Lower lobe of right lung (tissue), 2 donors: ENCODE measurements around the gene FANCD2. TPM values are rescaled to one million over a fixed set of nuclear protein-coding genes. Genes with fewer than 3 reads are reported as not detected.

Experiments used
- ATAC-seq, 2 donors: fragments of 200-7000 bp; cut with Tn5 transposase; one replicate each; pipeline ENCODE4 v1.9.1; 2020 to 2022; ENCODE audit warnings: mild to moderate bottlenecking in 2 of 2, moderate library complexity in 2 of 2
- DNase-seq: peaks from one replicate; pipeline ENCODE4 v3.0.0-alpha.2; 2020
- H3K27ac ChIP-seq: fragments of 200-600 bp; one replicate; pipeline ENCODE4 v1.8.0; 2022
- H3K27me3 ChIP-seq: fragments of 200-600 bp; one replicate; pipeline ENCODE4 v1.8.0; 2022; ENCODE audit warnings: low read depth
- H3K36me3 ChIP-seq: fragments of 200-600 bp; one replicate; pipeline ENCODE4 v1.8.0; 2022; ENCODE audit warnings: mild to moderate bottlenecking
- H3K4me1 ChIP-seq: fragments of 200-600 bp; one replicate; pipeline ENCODE4 v1.8.0; 2022
- H3K4me3 ChIP-seq: fragments of 200-600 bp; one replicate; pipeline ENCODE4 v1.8.0; 2022; ENCODE audit warnings: mild to moderate bottlenecking
- H3K9me3 ChIP-seq: fragments of 200-600 bp; one replicate; pipeline ENCODE4 v1.8.0; 2022
- CTCF ChIP-seq: fragments of 200-600 bp; IDR thresholded peaks from one replicate; pipeline ENCODE4 v1.8.0; 2022; ENCODE audit warnings: antibody characterized with exemption, mild to moderate bottlenecking
- intact Hi-C: fragments of 100-400 bp; cut with DNase I; formaldehyde crosslinking; loops from one replicate; pipeline ENCODE4 v1.11.0; 2022
- total RNA-seq: library from RNA; stranded (reverse); fragmentation: NEBNext Ultra II Directional; extraction: Animal tissue kit (Norgen Biotek cat#: 25700); gene quantifications from one replicate; pipeline ENCODE4 v1.2.1, GENCODE V29; 2021
- donor health status: DM: no; HTN: yes; CAD: no; lungs with severe emphysema.

The FANCD2 gene
- total RNA-seq, 1 donor from 2014 or later, result 6.1 TPM

DNA sequence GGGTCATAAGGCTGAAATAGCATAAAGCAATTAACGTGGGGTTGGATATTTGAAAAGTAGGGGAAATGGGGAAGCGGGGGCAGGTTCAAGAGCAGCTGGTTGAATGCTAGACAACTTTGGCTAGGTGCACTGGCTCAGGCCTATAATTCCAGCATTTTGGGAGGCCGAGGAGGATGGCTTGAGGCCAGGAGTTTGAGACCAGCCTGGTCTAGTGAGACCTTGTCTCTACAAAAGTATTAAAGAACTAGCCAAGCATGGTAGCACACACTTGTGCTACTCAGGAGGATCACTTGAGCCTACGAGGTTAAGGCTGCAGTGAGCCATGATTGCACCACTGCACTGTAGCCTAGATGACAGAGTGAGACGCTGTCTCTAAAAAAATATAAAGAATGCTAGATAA is 6.9 kb upstream of the FANCD2 start:
- peaks cover 63% of the 10 kb centered on the region for H3K36me3 ChIP-seq
- H3K9me3 ChIP-seq, result no peaks in the 10 kb centered on the region
- no peaks in the 10 kb centered on the region for H3K27me3 ChIP-seq
- H3K27ac ChIP-seq, result no peak overlapping the region
- DNase-seq (no peak), ATAC-seq (no peak)
- intact Hi-C loops, result no loop called here
- H3K4me1 ChIP-seq, result peaks cover 23% of the 10 kb centered on the region
- no peak for TF ChIP-seq CTCF
- H3K4me3 ChIP-seq, result no peak overlapping the region

DNA sequence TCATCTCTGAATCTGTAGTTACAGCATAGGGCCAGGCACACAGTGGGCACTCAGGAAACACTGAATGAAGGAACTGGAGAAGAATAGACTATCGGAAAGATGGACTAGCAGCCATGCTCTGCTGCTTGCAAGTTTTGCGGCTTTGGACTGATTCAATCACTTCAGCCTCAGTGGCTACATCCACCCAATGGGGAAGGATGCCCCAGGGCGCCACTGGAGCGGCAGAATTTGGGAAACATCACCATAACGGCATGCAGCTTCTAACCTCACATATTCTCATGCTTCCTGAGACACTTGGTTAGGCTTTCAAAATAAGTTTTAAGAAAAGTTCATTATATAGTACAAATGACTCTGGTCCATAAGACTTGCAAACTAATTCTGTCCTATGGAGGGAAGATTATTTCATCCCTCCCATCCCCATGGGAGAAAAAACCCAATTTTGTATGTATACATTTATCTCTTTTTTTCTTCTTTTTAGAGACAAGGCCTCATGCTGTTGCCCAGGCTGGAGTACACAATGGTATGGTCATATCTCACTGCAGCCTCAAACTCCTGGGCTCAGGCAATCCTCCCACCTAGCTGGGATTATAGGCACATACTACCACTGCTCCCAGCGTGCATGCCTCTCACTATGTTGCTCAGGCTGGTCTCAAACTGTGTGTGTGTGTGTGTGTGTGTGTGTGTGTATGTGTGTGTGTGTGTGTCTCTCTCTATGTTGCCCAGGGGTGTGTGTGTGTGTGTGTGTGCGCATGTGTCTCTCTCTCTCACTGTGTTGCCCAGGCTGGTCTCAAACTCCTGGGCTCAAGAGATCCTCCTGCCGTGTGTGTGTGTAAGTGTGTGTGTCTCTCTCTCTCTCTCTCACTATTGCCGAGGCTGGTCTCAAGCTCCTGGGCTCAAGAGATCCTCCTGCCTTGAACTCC is 4.1 kb upstream of the FANCD2 start:
- Histone ChIP-seq H3K36me3 (peaks cover 63% of the 10 kb centered on the region), H3K9me3 (no peaks in the 10 kb centered on the region), H3K4me1 (peaks cover 24% of the 10 kb centered on the region), H3K4me3 (no peak overlapping the region), H3K27me3 (no peaks in the 10 kb centered on the region), H3K27ac (no peak overlapping the region)
- DNase-seq (no peak), ATAC-seq (no peak)
- intact Hi-C loops, result no loop called here
- TF ChIP-seq CTCF, result no peak

- Histone ChIP-seq H3K4me1 (peaks cover 26% of the 10 kb centered on the region), H3K9me3 (no peaks in the 10 kb centered on the region), H3K36me3 (peaks cover 48% of the 10 kb centered on the region), H3K27ac (no peak overlapping the region), H3K4me3 (no peak overlapping the region), H3K27me3 (no peaks in the 10 kb centered on the region)
- no peak for TF ChIP-seq CTCF
- ATAC-seq (no peak), DNase-seq (no peak)
- intact Hi-C loops, result no loop called here
Measured at GRCh38 chr3:10023587-10024310, 2.5 kb upstream of the FANCD2 start.

DNA sequence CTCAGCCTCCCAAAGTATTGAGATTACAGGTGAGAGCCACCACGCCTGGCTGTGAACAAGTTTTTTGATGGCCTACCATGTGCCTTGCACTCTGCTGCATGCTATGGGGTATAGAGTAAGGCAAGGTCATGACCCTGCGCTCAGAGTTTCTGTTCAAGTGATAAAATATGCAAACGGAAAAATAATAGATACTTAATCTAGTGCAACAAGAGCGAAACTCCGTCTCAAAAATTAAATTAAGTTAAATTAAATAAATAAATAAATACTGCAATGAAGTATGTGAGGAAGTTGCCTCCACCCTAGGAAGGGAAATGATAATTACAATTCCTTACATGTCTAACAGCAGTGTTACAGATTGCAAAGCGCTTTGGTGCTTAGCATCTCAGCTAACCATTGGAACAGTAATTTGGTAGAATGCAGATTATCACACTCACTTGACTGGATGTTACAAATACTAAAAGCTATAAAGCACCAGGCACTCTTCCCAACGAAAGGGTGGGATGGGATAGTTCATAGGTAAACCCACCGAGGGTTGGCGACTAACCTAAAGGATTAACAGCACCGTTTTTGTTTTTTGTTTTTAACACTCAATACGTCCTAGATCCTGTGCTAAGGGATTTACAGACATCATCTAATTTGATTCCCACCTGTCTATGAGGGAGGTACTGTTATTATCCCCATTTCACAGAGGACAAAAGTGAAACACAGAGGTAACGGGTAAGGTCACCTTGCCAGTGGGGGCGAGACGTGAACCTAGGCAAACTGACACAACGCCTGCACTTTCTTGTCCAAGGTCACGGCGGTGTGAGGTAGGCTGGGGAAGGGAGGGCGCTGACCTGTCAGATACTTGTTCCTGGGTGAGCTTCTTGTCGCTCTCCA is 793 bp upstream of the FANCD2 start:
- Histone ChIP-seq H3K36me3 (peaks cover 34% of the 10 kb centered on the region), H3K4me1 (peaks cover 26% of the 10 kb centered on the region), H3K27me3 (no peaks in the 10 kb centered on the region), H3K27ac (peak overlapping the region; percentile 82), H3K9me3 (no peaks in the 10 kb centered on the region), H3K4me3 (peak overlapping the region; percentile 82)
- DNase-seq, result no peak
- intact Hi-C loops, result no loop called here
- no peak for TF ChIP-seq CTCF
- ATAC-seq, result peak; percentile 4 to 29

- intact Hi-C loops, result no loop called here
Measured at GRCh38 chr3:10041034-10041433, 14.8 kb downstream of the FANCD2 start.

More at GRCh38 chr3:10041034-10041433, 14.8 kb downstream of the FANCD2 start:
- H3K4me3 ChIP-seq, result no peak overlapping the region
- H3K27ac ChIP-seq, result no peak overlapping the region
- no peaks in the 10 kb centered on the region for H3K9me3 ChIP-seq
- H3K4me1 ChIP-seq, result no peaks in the 10 kb centered on the region
- peaks cover 7% of the 10 kb centered on the region for H3K36me3 ChIP-seq
- H3K27me3 ChIP-seq, result no peaks in the 10 kb centered on the region
- DNase-seq (no peak), ATAC-seq (no peak)
- no peak for TF ChIP-seq CTCF
